ENCODE measurements around the gene LRP2. TPM values are rescaled to one million over a fixed set of nuclear protein-coding genes. Genes with fewer than 3 reads are reported as not detected.

LRP2 gene
- total and polyA plus RNA-seq, 7 donors = 0.02 TPM; not detected in 6

- intact Hi-C loops (cut with DNase I) = no loop called here
- no peak overlapping the region for H3K4me3 ChIP-seq
- no peaks in the 10 kb centered on the region for H3K4me1 ChIP-seq
- DNase-seq = no peak
- no peak for ATAC-seq
- no peak overlapping the region for H3K27ac ChIP-seq
- no peak for TF ChIP-seq CTCF (IDR thresholded peaks at IDR 0.05)
- H3K9me3 ChIP-seq = no peaks in the 10 kb centered on the region
- H3K27me3 ChIP-seq (ENCODE audit: insufficient read depth in 3 of 3, low read length in 2 of 3) = no peaks in the 10 kb centered on the region
- 71 to 81% (median 72%) methylated on average over 2 of the region's 2 CpGs for WGBS, 3 donors
- no peaks in the 10 kb centered on the region for H3K36me3 ChIP-seq (ENCODE audit: insufficient read depth in 1 of 2, low read depth in 1 of 2)
These were observed 254.7 kb downstream of the LRP2 start for GRCh38 chr2:169107645-169108044.

GRCh38 chr2:169106563-169107545, 255.5 kb downstream of the LRP2 start:
- Histone ChIP-seq H3K36me3 (ENCODE audit: insufficient read depth in 1 of 2, low read depth in 1 of 2) (no peaks in the 10 kb centered on the region), H3K27me3 (ENCODE audit: insufficient read depth in 3 of 3, low read length in 2 of 3) (no peaks in the 10 kb centered on the region), H3K27ac (no peak overlapping the region), H3K4me1 (no peaks in the 10 kb centered on the region), H3K9me3 (no peaks in the 10 kb centered on the region), H3K4me3 (no peak overlapping the region)
- intact Hi-C loops (cut with DNase I) = no loop called here
- no peak for ATAC-seq
- TF ChIP-seq CTCF (IDR thresholded peaks at IDR 0.05) = no peak
- WGBS, 3 donors = 77 to 79% (median 77%) methylated on average over 6 of the region's 6 CpGs
- no peak for DNase-seq

- WGBS, 3 donors = 83 to 90% (median 87%) methylated on average over 2 of the region's 2 CpGs
- no peaks in the 10 kb centered on the region for H3K9me3 ChIP-seq
- no peak overlapping the region for H3K27ac ChIP-seq
- H3K4me1 ChIP-seq = no peaks in the 10 kb centered on the region
- H3K36me3 ChIP-seq (ENCODE audit: insufficient read depth in 1 of 2, low read depth in 1 of 2) = no peaks in the 10 kb centered on the region
- no peaks in the 10 kb centered on the region for H3K27me3 ChIP-seq (ENCODE audit: insufficient read depth in 3 of 3, low read length in 2 of 3)
- intact Hi-C loops (cut with DNase I) = no loop called here
- ATAC-seq (no peak), DNase-seq (no peak)
- no peak overlapping the region for H3K4me3 ChIP-seq
- no peak for TF ChIP-seq CTCF (IDR thresholded peaks at IDR 0.05)
These were observed 256.2 kb downstream of the LRP2 start for GRCh38 chr2:169106134-169106533.

GRCh38 chr2:169105476-169105875, 256.9 kb downstream of the LRP2 start:
- no peak overlapping the region for H3K27ac ChIP-seq
- ATAC-seq (no peak), DNase-seq (no peak)
- no peak for TF ChIP-seq CTCF (IDR thresholded peaks at IDR 0.05)
- intact Hi-C loops (cut with DNase I) = no loop called here
- no peak overlapping the region for H3K4me3 ChIP-seq
- H3K4me1 ChIP-seq = no peaks in the 10 kb centered on the region
- H3K9me3 ChIP-seq = no peaks in the 10 kb centered on the region
- 67 to 71% (median 71%) methylated on average over 1 of the region's 1 CpG for WGBS, 3 donors
- H3K27me3 ChIP-seq (ENCODE audit: insufficient read depth in 3 of 3, low read length in 2 of 3) = no peaks in the 10 kb centered on the region
- H3K36me3 ChIP-seq (ENCODE audit: insufficient read depth in 1 of 2, low read depth in 1 of 2) = no peaks in the 10 kb centered on the region
